Activated CD4-positive, alpha-beta T cell treated with anti-CD3 and anti-CD28 coated beads for 1 hour (primary cell): ENCODE results near the gene PKHD1.
"Not testable (repeated sequence)": the region's sequence is repeated elsewhere in the genome, so short reads cannot be mapped to it uniquely, and the experiment has no call there.

Source experiments
- DNase-seq: peaks from one replicate; pipeline ENCODE4 v3.0.0-alpha.2; 2020

PKHD1 gene

GRCh38 chr6:51913265-51913664 lies 174.1 kb downstream of the PKHD1 start:
- DNase-seq = no peak

GRCh38 chr6:51910851-51911250 lies 176.6 kb downstream of the PKHD1 start:
- DNase-seq = no peak

GRCh38 chr6:51908243-51908642 lies 179.2 kb downstream of the PKHD1 start:
- no peak for DNase-seq

- DNase-seq = no peak
These were observed 185.3 kb downstream of the PKHD1 start for GRCh38 chr6:51901766-51902764.

GRCh38 chr6:51893366-51893765 lies 194.0 kb downstream of the PKHD1 start:
- no peak for DNase-seq

- DNase-seq = no peak
These were observed 194.7 kb downstream of the PKHD1 start for GRCh38 chr6:51892750-51893149.

- no peak for DNase-seq
These were observed 195.1 kb downstream of the PKHD1 start for GRCh38 chr6:51892339-51892738.

GRCh38 chr6:51891784-51892183 lies 195.6 kb downstream of the PKHD1 start:
- no peak for DNase-seq

GRCh38 chr6:51887859-51888258 lies 199.6 kb downstream of the PKHD1 start:
- no peak for DNase-seq

GRCh38 chr6:51885957-51886356 lies 201.5 kb downstream of the PKHD1 start:
- DNase-seq = no peak

- no peak for DNase-seq
These were observed 218.6 kb downstream of the PKHD1 start for GRCh38 chr6:51868591-51869355.

GRCh38 chr6:51866867-51867266 lies 220.5 kb downstream of the PKHD1 start:
- DNase-seq = no peak

- DNase-seq = no peak
These were observed 221.4 kb downstream of the PKHD1 start for GRCh38 chr6:51865996-51866395.

- DNase-seq = no peak
These were observed 222.2 kb downstream of the PKHD1 start for GRCh38 chr6:51865176-51865575.

GRCh38 chr6:51857134-51857533 lies 230.3 kb downstream of the PKHD1 start:
- DNase-seq = no peak

GRCh38 chr6:51856508-51856907 lies 230.9 kb downstream of the PKHD1 start:
- DNase-seq = no peak

- DNase-seq = no peak
These were observed 231.9 kb downstream of the PKHD1 start for GRCh38 chr6:51855310-51856082.

GRCh38 chr6:51854876-51855275 lies 232.5 kb downstream of the PKHD1 start:
- no peak for DNase-seq

GRCh38 chr6:51854347-51854746 lies 233.1 kb downstream of the PKHD1 start:
- no peak for DNase-seq

GRCh38 chr6:51853109-51853508 lies 234.3 kb downstream of the PKHD1 start:
- DNase-seq = not testable (repeated sequence)

GRCh38 chr6:51846531-51846930 lies 240.9 kb downstream of the PKHD1 start:
- DNase-seq = no peak

GRCh38 chr6:51844336-51844735 lies 243.1 kb downstream of the PKHD1 start:
- no peak for DNase-seq

GRCh38 chr6:51843456-51844056 lies 243.9 kb downstream of the PKHD1 start:
- no peak for DNase-seq
